Measurements from ENCODE around the gene MRPL55. TPM values are rescaled to one million over a fixed set of nuclear protein-coding genes. Genes with fewer than 3 reads are reported as not detected.

The MRPL55 gene
- total and polyA plus RNA-seq, 2 of the 13 experiments (the other 11 are each of a cell fraction or from before 2014, with no cell fraction given): 58.6 to 92.9 TPM

- BruUV-seq (replicated peaks): no TSS peak
Measured at GRCh38 chr1:228097333-228098081, 11.6 kb downstream of the MRPL55 start.

More at GRCh38 chr1:228097333-228098081, 11.6 kb downstream of the MRPL55 start:
- CTCF ChIA-PET (ENCODE audit: low intra/inter-chr PET ratio, low total read pairs): no interaction called here
- ATAC-seq (no peak), FAIRE-seq (no peak), DNase-seq (ENCODE audit: low spot score) (no peak)
- Histone ChIP-seq H3K4me1 (ENCODE audit: insufficient read depth, low read length) (peaks cover 15% of the 10 kb centered on the region), H3K4me2 (ENCODE audit: low read depth, low read length) (no peak overlapping the region), H2AFZ (ENCODE audit: low read length) (no peak overlapping the region), H3K9ac (ENCODE audit: insufficient read depth, low read depth, low read length) (no peak overlapping the region), H3K27ac (ENCODE audit: extremely low read length, insufficient read depth, low read length) (no peak overlapping the region), H3K36me3 (replicated peaks in 1 of 2; ENCODE audit: control insufficient read depth in 1 of 2, insufficient read depth in 2 of 2, low read length in 2 of 2) (peaks cover 20 to 51% of the 10 kb centered on the region in 2 experiments; a peak in 4 of 5 replicates), H3K27me3 (ENCODE audit: control insufficient read depth in 1 of 2, insufficient read depth in 2 of 2, low read length in 2 of 2) (no peaks in the 10 kb centered on the region; a peak in 1 of 5 replicates), H4K20me1 (ENCODE audit: insufficient read depth, low read length) (peaks cover 82% of the 10 kb centered on the region), H3K79me2 (ENCODE audit: insufficient read depth, low read length) (peaks cover 70% of the 10 kb centered on the region), H3K4me3 (replicated peaks in 1 of 3; ENCODE audit: insufficient read depth in 1 of 3, low read depth in 2 of 3, low read length in 3 of 3) (no peak overlapping the region), H3K9me3 (ENCODE audit: low read length) (peaks cover 23% of the 10 kb centered on the region)
- 96% methylated on average over 13 of the region's 34 CpGs for WGBS (ENCODE audit: low lambda C conversion rate)
- intact Hi-C loops (cut with micrococcal nuclease; ENCODE audit: unreplicated experiment): no loop called here
- peak; percentile 71 for TF ChIP-seq AGO2 (optimal IDR thresholded peaks at IDR 0.05; ENCODE audit: low read depth, low read length)
- peak; percentile 19 for TF ChIP-seq RBM22 (optimal IDR thresholded peaks at IDR 0.05; ENCODE audit: low read length)
- no peak for TF ChIP-seq JUN (CRISPR knock-in tag; IDR thresholded peaks at IDR 0.05)
- TF ChIP-seq ZNF713 (CRISPR knock-in tag; IDR thresholded peaks at IDR 0.05): no peak
- 0 out of 2 replicates have a peak, but pooled peaks have one; percentile 26 for TF ChIP-seq ZC3H13 (CRISPR knock-in tag; IDR thresholded peaks at IDR 0.05)
- TF ChIP-seq, protein P1, sequence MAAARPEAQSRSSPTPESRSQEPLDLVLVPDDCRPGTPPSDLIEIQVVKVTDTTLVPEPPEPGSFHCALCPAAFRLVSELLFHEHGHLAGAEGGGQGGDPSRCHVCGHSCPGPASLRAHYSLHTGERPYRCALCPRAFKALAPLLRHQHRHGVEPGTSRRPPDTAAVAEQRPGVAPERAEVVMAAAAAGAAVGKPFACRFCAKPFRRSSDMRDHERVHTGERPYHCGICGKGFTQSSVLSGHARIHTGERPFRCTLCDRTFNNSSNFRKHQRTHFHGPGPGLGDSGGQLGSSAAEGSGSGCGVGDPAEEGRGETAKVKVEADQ (CRISPR knock-in tag; IDR thresholded peaks at IDR 0.05; ENCODE audit: borderline replicate concordance): no peak
- TF ChIP-seq SRSF1 (optimal IDR thresholded peaks at IDR 0.05; ENCODE audit: low read depth, low read length): no peak
- TF ChIP-seq KLF6 (CRISPR knock-in tag; IDR thresholded peaks at IDR 0.05): no peak
- in situ Hi-C loops (cut with HindIII; ENCODE audit: extremely low pct_ligation_motif_present, low pct_unique_long_range_greater_than_20kb): no loop called here
- POLR2A ChIA-PET: interaction anchor here (2.4 kb wide), 1 partner anchor 14 kb away, joined by 10 read pairs; no protein-coding TSS in a partner anchor

All from HepG2 (cell line).